Measurements from ENCODE around the gene PNO1.

Gene PNO1

GRCh38 chr2:68178432-68178831 lies 20.7 kb downstream of the PNO1 start:
- H3K4me3 ChIP-seq (ENCODE audit: low read depth, low read length): no peak overlapping the region
- DNase-seq (ENCODE audit: low read depth): no peak
- in situ Hi-C loops (cut with HindIII; ENCODE audit: low sequenced_read_pairs): no loop called here
- TF ChIP-seq CTCF (IDR thresholded peaks at IDR 0.05; ENCODE audit: low read depth, low read length, missing control alignments): no peak

DNA sequence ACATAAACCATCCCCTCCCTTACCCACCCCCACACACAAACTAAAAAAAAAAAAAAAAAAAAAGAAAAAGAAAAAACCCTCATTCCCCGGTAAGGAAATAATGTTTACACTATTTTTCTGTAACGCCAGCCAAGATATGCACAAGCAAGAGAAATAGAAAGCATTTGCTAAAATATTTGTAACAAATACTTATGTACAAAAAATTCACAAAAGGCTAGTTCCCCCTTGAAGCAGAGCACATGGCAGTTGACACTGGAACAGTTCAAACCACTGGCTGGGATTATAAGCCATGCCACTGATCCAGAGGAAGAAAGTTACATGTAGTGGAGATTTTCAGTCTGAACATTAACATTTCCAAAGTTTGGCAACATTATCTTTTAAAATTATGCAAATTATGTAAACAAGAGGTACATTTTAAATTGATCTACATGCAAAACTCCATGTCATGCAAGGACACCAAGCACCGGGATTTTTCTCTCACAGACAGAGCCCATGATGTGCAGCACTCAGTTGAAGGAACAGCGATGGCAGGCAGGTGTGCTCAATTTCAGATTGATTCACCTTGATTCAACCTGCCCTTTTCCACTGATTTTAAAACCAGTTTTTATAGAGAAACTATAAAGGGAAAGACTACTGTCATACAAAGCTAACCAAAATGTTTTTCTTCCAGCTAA lies 21.4 kb downstream of the PNO1 start:
- no peak for DNase-seq (ENCODE audit: low read depth)
- H3K4me3 ChIP-seq (ENCODE audit: low read depth, low read length): no peak overlapping the region
- TF ChIP-seq CTCF (IDR thresholded peaks at IDR 0.05; ENCODE audit: low read depth, low read length, missing control alignments): no peak
- in situ Hi-C loops (cut with HindIII; ENCODE audit: low sequenced_read_pairs): no loop called here

GRCh38 chr2:68182902-68183301 lies 25.2 kb downstream of the PNO1 start:
- no peak for DNase-seq (ENCODE audit: low read depth)
- no peak overlapping the region for H3K4me3 ChIP-seq (ENCODE audit: low read depth, low read length)
- no peak for TF ChIP-seq CTCF (IDR thresholded peaks at IDR 0.05; ENCODE audit: low read depth, low read length, missing control alignments)
- in situ Hi-C loops (cut with HindIII; ENCODE audit: low sequenced_read_pairs): no loop called here

DNA sequence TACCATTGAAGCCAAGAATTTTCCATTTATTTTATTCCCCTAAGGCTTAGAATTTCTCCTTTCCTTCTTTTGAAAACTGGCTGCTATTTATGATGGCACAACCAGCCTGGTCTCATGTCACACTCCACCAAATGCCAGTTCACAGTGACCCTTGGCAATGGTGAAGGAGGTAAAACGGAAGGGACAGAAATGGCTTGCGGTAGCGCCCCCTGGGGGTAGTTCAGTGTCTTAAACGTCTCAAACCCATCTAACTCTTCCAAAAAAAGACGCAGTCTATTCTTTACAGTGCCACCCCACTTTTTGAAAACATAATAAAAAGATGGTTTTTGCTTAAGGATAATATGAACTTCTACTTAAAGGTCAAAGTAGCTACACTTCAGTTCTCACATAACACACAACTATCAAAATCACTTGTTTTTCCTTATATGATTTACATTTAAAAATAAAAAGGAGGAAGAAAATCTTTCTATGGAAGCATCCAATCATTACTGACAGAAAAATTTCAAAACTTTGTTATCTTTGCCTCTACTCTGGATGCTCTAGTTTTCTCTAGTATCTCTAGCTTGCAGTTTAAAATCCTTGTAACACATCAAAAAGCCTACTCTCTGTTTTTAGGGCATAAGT lies 28.0 kb downstream of the PNO1 start:
- H3K4me3 ChIP-seq (ENCODE audit: low read depth, low read length): no peak overlapping the region
- TF ChIP-seq CTCF (IDR thresholded peaks at IDR 0.05; ENCODE audit: low read depth, low read length, missing control alignments): peak; percentile 70
- DNase-seq (ENCODE audit: low read depth): peak; percentile 5
- in situ Hi-C loops (cut with HindIII; ENCODE audit: low sequenced_read_pairs): no loop called here

- no peak for DNase-seq (ENCODE audit: low read depth)
- H3K4me3 ChIP-seq (ENCODE audit: low read depth, low read length): no peak overlapping the region
- TF ChIP-seq CTCF (IDR thresholded peaks at IDR 0.05; ENCODE audit: low read depth, low read length, missing control alignments): no peak
- in situ Hi-C loops (cut with HindIII; ENCODE audit: low sequenced_read_pairs): no loop called here
These were observed 29.6 kb downstream of the PNO1 start for GRCh38 chr2:68187329-68187728.

GRCh38 chr2:68188831-68189230 lies 31.1 kb downstream of the PNO1 start:
- in situ Hi-C loops (cut with HindIII; ENCODE audit: low sequenced_read_pairs): no loop called here
- DNase-seq (ENCODE audit: low read depth): no peak
- no peak for TF ChIP-seq CTCF (IDR thresholded peaks at IDR 0.05; ENCODE audit: low read depth, low read length, missing control alignments)
- no peak overlapping the region for H3K4me3 ChIP-seq (ENCODE audit: low read depth, low read length)

All from astrocyte of the cerebellum (primary cell).